SKM-1 treated with dmso at 0.1 percent for 144 hours (cell line): ENCODE measurements around the gene SMYD2.
"Not testable (repeated sequence)": the region's sequence is repeated elsewhere in the genome, so short reads cannot be mapped to it uniquely, and the experiment has no call there.

ENCODE experiments used
- DNase-seq: peaks from one replicate; lab custom pipeline; 2025; ENCODE audit not compliant: unreplicated experiment; lab: John Stamatoyannopoulos, UW

SMYD2 gene

DNA sequence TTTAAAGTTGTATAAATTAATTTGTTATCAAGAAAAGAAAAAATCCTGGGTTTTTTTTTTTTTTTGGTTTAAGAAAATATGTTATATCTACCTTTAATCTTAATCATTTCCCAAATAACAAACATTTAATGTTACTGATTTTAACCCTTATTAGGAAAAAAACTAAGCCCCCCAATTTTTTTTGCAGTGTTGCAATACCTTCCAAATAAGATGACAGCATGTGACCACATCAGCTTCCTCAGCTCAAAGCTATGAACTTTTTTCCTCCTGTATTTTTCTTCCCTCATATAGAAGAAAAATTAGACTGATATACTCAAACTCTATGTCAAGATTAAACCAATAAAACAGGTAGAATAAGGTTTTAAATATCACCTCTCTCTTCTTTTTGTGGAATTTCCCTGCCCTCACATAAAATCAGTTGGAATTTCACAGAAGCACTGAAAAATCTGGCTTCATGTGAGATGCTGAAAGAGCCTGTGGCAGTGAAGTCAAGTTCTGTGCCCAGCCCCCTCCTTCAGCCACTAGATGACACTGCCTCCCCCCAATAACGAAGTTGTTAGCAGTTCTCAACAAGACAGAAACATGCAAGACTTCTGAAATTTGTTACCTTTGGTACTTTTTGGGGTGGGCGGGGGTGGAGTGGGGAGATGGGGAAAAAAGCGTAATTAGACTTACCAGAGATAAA, 9.6 kb upstream of the SMYD2 start:
- DNase-seq: no peak

DNA sequence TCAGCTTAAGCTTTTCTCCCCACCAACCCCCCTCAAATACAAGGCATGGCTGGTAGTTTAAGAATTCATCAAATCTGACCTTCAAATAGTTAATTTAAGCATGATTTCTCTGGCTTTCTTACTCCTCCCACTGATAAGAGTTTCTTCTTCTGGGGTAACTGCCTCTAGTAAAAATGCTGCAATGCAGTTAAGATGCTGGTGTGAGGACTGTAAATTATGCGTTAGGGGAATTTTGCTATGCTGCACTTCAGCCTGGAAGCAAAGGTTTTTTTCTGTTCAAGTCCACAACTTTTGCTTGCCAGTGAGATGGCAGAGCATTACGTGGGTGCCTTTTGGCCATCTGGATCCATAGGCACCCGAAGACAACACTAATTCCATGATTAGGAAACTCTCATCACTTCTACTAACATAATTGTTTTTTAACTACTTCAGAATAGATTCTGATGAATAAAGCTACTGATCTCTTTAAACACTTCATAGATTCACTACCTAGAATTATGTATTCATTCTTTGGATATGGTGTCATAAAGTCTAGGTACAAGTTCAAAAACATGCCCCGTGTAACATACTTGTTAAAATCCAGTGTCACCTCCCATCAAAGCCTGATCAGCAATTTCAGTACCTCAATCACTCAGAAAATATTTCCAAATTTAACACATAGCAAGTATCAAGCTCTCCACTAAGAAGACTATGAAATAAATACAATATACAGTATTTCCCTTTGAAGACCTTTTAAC, 8.8 kb upstream of the SMYD2 start:
- no peak for DNase-seq

DNA sequence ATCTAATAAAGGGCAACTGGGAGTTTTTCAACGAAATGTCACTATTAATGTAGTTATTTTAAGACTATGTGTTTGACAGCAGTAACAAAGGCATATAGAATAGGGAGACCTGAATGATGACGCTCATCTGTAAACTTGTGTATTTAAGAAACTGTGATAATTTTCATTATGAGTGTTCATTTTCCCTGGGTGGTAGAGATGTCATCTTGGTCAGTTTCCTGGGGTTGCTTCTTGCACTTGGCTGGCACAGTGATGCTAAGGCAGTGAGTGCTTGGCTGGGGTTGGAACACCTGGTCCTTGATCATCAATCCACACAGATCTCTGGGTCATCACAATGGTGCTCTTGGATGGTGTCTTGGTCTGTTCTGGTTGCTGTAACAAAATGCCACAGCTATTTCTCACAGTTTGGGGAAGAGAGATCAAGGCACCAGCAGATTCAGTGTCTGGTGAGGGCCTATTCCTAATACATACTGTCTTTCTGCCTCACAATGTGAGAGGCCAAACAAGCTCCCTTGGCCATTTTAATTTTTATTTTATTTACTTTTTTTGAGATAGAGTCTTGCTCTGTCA, 7.9 kb upstream of the SMYD2 start:
- no peak for DNase-seq

DNA sequence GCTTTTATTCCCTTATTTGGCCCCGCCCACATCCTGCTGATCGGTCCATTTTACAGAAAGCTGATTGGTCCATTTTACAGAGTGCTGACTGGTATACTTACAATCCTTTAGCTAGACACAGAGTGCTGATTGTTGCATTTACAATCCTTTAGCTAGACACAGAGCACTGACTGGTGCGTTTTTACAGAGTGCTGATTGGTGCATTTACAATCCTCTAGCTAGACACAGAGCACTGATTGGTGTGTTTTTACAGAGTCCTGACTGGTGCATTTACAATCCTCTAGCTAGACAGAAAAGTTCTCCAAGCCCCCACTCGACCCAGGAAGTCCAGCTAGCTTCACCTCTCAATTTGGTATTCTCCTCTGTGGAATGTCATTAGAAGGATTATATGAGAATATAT, 5.3 kb upstream of the SMYD2 start:
- DNase-seq: not testable (repeated sequence)

GRCh38 chr1:214276786-214277185, 4.2 kb upstream of the SMYD2 start:
- DNase-seq: no peak

- no peak for DNase-seq
Measured at GRCh38 chr1:214277704-214278635, 3.0 kb upstream of the SMYD2 start.

DNA sequence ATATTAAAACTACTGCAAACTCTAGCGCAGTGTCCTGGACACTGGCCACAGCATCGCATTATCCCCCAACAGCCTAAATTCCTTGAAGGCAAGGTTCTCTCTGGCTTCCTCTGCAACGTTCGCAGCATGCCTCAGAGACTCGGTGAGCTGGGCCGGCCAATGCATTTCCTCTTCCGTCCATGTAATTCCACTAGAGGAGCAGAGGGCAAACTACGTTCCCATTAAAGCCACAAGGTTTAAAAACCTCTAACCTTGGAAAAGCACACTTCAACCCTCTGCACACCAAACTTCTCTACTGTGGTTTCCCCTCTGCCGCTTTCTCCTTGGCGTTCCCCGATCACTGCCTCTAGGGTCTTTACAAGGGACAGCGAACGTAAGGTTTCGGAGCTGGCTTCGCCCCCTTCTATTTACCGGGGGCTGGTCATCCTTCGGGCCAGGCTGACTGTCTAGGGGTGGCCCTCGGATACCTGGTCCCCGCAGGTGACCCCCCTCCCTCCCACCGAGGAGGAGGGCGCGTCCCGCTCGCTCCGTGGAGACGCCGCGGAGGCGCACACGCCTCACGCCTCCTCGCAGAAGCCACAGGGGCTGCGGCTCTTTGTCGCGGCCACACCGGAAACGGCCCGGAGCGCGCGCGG, 456 bp upstream of the SMYD2 start:
- peak; percentile 58 for DNase-seq

DNA sequence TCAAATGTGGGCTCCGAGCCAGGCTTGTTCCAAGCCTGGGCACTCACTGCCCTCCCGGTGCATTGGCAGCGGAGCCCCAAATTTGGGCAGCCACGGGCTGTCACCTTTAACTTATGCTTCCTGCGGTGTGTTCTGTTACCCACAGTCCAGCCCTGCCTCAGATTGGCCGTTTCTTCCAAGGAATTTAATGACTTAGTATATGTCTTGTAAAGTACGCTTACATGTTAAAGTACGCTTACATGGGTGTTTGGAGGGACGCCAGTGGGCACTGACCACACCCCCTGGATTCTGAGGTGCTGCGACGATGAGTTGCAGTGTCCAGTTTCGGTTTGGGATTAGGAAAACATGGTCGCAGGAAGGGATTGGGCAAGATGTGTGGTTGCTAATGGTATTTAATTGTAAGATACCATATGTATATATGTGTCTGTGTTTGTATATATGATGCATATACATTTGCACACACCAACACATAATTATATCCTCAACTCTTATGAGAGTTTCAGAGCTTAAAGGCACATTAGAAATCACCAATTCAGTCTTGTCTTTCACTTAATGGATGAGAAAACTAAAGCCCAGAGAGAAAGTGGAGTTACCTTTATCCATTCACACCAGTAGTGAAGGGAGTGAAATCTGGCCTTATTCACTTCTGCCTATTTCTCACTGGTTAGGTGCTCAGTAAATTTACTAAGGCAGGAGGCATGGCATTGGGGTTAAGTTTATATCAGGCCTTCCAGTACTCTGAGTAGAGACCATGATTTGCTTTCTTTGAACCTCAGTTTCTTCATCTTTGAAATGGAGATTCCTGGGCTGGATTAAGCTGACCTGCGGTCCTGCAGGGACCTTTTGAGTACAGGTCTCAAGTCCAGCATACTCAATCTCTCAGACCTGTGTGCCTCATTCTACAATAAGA, 1.0 kb downstream of the SMYD2 start:
- peak; percentile 46 for DNase-seq

DNA sequence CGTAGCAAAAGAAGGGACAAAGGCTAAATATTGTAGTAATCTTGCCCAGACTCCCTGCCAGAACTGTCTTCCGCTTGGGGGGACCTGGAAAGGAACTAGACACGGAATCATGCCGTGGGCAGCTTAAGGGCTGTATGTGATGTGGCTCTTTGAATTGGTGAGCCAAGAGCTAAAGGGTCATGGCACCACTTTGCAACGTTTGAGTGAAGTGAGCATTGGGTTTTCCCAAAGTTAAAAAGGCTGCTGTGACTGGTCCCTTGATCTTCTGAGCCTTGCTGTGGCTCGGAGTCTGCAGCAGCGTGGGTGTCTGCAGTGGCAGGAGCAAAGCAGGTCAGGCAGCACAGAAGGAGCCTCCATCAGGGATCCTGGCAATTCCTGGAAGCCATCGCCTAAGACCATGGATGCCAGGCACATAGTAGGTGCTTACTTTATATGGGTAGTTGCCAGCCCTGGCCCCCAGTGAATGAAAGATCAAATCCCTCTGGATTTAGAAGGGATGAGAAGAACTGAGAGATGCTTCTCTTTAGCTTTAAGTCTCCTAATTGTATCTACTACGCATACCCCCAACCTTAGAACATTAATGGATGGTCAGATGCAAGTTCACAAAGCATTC, 1.8 kb downstream of the SMYD2 start:
- DNase-seq: no peak

- DNase-seq: no peak
Measured at GRCh38 chr1:214285610-214286440, 4.9 kb downstream of the SMYD2 start.

GRCh38 chr1:214287884-214288283, 6.9 kb downstream of the SMYD2 start:
- no peak for DNase-seq

- DNase-seq: no peak
Measured at GRCh38 chr1:214289574-214290272, 8.8 kb downstream of the SMYD2 start.

GRCh38 chr1:214290424-214291037, 9.6 kb downstream of the SMYD2 start:
- DNase-seq: no peak

GRCh38 chr1:214292322-214292721, 11.4 kb downstream of the SMYD2 start:
- DNase-seq: peak; percentile 64

DNA sequence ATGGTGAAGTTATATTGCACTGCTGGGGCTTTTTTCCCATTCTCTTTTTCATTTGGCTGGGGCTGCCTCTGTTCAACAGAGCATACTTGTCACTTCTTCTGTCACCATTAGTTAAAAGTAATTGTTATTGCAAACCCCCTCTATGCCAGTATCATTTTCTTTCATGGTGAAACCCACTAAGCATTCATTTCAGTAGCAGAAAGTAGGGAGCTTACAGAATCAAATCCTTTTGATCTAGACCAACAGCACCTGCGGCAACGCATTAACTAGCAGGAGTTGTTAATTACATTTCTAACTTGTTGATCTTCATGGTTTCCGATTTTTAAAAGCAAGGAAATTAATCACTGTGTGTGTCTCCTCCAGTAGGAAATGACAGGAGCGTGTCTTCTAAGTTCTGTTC, 15.0 kb downstream of the SMYD2 start:
- no peak for DNase-seq

DNA sequence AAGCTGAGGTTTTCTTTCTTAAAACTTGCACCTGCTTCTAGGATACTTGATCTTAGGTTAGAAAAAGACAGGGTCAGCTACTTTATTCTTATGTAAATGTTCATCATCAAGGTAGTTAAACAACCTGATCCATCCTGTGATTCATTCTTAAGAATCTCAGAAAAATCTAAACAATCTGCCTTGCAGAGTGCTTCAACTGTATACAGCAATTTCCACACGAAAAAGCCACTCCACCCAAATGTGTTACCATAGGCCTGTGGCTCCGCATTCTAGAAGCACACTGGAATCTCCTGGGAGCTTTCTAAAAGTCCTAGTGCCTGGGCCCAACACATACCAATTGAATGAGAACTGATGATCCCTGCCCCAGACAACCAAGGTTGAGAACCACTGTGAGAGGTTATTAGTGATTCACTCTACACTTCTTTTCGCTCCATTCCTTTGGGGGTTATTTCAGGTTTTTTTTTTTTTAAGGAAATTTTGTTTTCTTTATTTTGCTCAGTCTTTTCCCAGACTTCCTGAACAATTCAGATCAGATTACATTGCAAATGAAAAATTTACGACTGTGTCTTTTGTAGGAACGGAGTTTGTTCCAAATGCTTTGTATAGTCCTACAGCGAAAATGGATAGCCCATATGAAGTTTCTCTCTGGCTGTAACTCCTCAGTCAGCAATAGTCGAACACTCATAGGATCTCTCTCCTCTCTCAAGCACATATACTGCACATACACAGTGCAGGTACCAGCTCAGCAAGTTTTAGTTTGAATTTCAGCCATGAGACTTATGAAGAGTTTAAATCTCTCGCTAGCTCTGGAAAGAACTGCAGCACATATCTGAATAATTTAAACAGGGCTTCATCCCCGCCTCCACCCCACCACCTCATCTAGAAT, 16.1 kb downstream of the SMYD2 start:
- DNase-seq: no peak
